Embryonic facial prominence (tissue), 1 donor: Measurements from ENCODE around the gene CSH1.
"Not testable (repeated sequence)": the region's sequence is repeated elsewhere in the genome, so short reads cannot be mapped to it uniquely, and the experiment has no call there.

Experiments
- DNase-seq: peaks from one replicate; pipeline ENCODE4 v3.0.0-alpha.2; 2016; ENCODE audit errors: extremely low spot score

CSH1 gene

DNA sequence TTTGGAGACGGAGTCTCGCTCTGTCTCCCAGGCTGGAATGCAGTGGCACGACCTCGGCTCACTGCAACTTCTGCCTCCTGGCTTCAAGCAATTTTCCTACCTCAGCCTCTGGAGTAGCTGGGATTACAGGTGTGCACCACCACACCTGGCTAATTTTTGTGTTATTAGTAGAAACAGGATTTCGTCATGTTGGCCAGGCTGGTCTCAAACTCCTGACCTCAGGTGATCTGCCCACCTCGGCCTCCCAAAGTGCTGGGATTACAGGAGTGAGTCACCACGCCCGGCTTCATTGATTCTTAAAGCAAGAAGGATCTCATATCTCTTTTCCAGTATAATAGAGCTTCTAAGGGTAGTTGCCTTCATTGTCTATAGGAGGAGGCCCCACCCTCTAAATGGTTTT, 8.4 kb upstream of the CSH1 start:
- DNase-seq: not testable (repeated sequence)

DNA sequence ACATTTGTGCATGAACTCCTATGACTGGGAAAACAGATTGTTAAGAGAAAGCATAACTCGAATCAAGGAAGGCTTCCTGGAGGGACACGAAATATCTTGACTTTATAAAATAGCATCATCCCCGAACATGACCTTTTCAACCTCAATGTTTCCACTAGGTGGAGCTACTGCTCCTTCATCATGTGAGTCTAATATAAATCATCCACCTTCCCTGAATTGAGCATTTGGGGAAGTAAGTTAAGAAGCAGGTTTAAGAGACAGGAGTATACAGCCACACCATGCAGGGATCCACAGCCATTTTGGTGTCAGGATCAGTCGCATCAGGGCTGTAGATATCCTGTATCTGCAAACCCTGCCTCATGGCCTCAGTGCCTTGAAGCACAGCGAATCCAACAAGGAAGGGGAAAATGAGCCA, 7.4 kb upstream of the CSH1 start:
- not testable (repeated sequence) for DNase-seq

DNA sequence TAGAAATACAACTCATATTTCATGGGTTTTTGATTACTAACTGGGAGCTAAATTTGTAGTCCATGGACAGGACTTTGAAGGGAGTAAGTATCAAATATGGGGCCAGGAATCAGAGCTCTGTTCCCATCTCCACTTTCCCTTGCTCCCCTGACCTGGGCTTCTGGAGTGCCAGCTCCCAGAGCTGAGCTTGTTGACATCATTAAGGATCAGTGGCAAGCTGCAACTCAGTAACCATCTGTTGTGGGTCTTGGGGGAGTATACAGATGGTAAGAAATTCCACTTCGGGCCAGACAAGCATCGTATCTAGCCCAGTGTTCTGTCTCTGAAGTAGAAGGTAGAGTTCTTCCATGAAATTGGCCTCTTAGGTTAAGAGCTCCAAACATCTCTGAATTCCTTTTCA, 5.6 kb upstream of the CSH1 start:
- DNase-seq: not testable (repeated sequence)

GRCh38 chr17:63898899-63899798, 2.8 kb upstream of the CSH1 start:
- DNase-seq: not testable (repeated sequence)

GRCh38 chr17:63894821-63895220, 1.6 kb downstream of the CSH1 start:
- not testable (repeated sequence) for DNase-seq

- not testable (repeated sequence) for DNase-seq
Observed at GRCh38 chr17:63894021-63894420, 2.4 kb downstream of the CSH1 start.

- not testable (repeated sequence) for DNase-seq
Observed at GRCh38 chr17:63892316-63893037, 3.9 kb downstream of the CSH1 start.

DNA sequence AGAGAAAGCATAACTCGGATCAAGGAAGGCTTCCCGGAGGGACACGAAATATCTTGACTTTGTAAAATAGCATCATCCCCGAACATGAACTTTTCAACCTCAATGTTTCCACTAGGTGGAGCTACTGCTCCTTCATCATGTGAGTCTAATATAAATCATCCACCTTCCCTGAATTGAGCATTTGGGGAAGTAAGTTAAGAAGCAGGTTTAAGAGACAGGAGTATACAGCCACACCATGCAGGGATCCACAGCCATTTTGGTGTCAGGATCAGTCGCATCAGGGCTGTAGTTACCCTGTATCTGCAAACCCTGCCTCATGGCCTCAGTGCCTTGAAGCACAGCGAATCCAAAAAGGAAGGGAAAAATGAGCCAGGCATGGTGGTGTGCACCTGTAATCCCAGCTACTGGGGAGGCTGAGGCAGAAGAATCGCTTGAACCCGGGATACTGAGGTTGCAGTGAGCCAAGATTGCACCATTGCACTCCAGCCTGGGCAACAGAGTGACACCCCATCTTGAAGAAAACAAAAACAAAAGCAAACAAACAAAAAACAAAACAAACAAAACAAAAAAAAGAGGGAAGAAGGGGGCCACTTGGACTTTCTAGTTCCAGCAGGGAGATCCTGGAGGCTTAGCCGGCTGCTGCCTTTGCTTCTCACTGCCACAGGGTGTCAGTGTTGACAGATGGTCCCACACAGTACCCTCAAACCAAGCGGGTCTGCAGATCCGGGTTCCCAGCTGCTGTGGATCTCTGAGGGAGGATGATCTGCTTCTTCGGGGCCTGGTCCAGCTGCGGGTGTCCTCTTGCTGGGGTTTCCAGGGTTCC, 7.1 kb downstream of the CSH1 start:
- not testable (repeated sequence) for DNase-seq

GRCh38 chr17:63885119-63885518, 11.3 kb downstream of the CSH1 start:
- DNase-seq: not testable (repeated sequence)

DNA sequence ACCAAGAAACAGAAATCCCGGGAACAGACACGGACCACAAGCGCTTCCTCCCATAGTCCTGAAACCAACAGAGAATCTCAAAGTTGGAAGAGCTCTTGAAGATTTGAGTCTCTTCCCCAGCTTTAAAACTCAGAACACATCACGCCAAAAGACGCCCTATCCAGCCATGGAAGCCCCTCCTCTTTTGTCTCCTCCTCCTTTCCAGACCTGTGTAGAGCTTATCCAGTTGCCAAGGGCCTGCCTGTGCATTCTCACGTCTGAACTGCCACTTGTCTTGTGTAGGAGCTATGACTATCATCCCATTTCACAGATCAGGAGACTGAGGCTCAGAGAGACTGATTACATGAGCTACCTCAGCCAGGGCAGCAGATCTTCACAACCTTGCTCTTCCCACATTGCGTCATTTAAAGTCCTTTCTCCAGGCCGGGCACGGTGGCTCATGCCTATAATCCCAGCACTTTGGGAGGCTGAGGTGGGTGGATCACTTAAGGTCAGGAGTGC, 13.7 kb downstream of the CSH1 start:
- not testable (repeated sequence) for DNase-seq

DNA sequence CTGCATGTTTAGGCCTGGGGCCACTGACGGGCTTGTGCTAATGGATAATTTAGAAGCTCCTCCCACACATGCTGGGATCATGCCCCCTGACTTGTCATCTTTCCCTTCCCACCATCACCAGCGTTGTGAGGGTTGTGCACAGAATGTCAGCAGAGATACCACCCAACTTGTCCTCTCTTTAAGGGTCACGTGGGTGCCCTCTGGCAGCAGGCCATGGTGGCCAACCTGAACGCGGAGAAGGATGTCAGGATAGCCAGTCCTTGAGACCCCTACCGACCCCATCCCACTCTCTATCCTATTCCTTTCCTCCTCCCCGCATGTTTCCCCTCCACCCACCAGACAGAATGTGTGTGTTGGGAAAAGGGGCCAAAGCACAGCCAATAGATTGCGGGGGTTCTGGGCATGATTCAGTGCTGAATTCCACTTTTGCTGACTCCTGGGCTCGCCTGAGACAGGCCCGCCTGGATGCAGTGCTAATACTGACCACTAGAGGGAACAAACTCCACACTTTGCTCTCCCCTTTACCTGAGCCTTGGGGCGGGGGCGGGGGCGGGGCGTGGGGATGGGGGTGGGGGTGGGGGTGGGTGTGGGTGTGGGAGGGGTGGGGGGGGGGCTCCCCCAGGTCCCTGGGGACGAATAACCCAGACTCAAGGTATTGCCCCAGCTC, 14.3 kb downstream of the CSH1 start, which contains the start of gene GH2:
Gene GH2, minus strand, starts transcription at position 10 of the 667 bp plus-strand sequence. CDS start 143 bp downstream, outside the sequence.
- DNase-seq: no peak

- DNase-seq: not testable (repeated sequence)
Observed at GRCh38 chr17:63881337-63881736, 15.0 kb downstream of the CSH1 start.

DNA sequence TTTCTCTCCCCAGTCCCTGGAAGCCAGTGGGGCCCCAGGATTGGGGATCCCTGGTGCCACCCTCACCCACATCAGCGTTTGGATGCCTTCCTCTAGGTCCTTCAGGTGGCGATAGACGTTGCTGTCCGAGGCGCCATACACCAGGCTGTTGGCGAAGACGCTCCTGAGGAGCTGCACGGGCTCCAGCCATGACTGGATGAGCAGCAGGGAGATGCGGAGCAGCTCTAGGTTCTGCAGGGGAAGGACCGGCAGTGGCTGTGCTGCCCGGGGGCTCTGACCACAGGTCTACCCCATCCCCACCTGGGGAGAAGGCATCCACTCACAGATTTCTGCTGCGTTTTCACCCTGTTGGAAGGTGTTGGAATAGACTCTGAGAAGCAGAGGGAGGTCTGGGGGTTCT, 15.7 kb downstream of the CSH1 start:
- no peak for DNase-seq

- not testable (repeated sequence) for DNase-seq
Observed at GRCh38 chr17:63878413-63878812, 18.0 kb downstream of the CSH1 start.

DNA sequence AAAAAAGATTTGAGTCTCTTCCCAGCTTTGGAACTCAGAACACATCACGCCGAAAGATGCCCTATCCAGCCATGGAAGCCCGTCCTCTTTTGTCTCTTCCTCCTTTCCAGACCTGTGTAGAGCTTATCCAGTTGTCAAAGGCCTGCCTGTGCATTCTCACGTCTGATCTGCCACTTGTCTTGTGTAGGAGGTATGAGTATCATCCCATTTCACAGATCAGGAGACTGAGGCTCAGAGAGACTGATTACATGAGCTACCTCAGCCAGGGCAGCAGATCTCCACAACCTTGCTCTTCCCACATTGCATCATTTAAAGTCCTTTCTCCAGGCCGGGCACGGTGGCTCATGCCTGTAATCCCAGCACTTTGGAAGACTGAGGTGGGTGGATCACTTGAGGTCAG, 21.7 kb downstream of the CSH1 start:
- not testable (repeated sequence) for DNase-seq

DNA sequence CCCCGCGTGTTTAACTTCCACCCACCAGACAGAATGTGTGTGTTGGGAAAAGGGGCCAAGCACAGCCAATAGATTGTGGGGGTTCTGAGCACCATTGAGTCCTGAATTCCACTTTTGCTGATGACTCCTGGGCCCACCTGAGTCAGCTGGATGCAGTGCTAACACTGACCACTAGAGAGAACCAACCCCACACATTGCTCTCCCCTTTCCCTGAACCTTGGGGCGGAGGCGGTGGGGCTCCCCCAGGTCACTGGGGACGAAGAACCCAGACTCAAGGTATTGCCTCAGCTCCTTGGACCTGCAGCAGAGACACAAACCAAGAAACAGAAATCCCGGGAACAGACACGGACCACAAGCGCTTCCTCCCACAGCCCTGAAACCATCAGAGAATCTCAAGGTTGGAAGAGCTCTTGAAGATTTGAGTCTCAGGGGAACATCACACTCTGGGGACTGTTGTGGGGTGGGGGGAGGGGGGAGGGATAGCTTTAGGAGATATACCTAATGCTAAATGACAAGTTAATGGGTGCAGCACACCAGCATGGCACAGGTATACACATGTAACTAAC, 22.2 kb downstream of the CSH1 start:
- not testable (repeated sequence) for DNase-seq

DNA sequence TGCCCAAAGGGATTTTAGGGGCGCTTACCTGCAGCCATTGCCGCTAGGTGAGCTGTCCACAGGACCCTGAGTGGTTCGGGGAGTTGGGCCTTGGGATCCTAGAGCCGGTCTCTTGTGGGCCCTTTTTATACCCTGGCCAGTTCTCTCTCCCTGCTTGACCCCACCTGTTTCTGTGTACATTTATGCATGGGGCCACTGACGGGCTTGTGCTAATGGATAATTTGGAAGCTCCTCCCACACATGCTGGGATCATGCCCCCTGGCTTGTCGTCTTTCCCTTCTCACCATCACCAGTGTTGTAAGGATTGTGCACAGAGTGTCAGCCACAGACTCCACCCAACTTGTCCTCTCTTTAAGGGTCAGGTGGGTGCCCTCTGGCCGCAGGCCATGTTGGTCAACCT, 22.8 kb downstream of the CSH1 start, which contains the start of gene CSH2:
Gene CSH2, minus strand, starts transcription at position 101 of the 400 bp plus-strand sequence. Its CDS starts 63 bp downstream, at position 38.
- not testable (repeated sequence) for DNase-seq

DNA sequence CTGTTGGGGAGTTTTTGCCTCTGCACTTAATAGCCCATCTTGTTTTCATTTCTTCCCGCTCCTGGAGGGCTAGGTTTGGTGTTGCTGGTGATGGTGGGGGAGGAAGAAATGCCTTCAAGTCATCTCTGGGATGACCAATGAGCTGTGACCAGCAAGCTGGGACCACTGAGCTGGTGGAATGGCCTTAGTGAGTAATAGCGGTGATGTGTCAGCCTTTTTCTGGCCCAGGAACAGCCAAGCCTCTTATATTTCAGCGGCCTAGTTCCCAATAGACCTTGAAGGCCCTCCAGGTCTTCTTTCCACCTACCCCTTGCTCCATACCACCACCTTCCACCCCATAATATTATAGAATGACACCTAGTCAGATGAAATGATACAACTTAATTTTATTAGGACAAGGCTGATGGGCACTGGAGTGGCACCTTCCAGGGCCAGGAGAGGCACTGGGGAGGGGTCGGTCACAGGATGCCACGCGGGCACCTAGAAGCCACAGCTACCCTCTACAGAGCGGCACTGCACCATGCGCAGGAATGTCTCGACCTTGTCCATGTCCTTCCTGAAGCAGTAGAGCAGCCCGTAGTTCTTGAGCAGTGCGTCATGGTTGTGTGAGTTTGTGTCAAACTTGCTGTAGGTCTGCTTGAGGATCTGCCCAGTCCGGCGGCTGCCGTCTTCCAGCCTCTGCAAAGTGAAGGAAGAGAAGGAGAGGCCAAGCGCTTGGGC, 24.6 kb downstream of the CSH1 start:
- not testable (repeated sequence) for DNase-seq

DNA sequence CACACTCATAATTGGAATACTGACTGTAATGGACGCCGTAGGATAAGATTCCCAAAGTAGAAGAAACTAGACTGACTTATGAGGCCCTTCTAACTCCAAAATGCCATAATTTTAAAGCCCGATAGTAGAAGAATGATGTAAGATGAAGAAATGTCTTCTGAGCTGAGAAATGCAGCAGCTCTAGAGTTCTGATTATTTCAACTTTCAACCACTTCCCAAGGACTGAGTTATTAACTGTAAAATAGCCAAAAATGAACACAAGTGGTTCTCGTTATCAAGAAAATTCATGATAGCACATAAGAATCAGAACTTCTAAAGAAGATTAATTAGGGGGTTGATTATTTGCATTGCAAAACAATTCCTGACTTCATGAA, 26.1 kb downstream of the CSH1 start:
- not testable (repeated sequence) for DNase-seq
